Endothelial cell of umbilical vein (primary cell): ENCODE measurements around the gene DYNC1H1.

ENCODE experiments used
- JUN ChIP-seq: IDR thresholded peaks from 2 replicates; pipeline ENCODE4 v1.6.1; 2011; ENCODE audit warnings: borderline replicate concordance, low read depth; ENCODE audit not compliant: insufficient read length, insufficient read depth
- POLR2A ChIP-seq: IDR thresholded peaks from 2 replicates; pipeline ENCODE4 v1.6.1; 2012; ENCODE audit warnings: low read depth, mild to moderate bottlenecking, control low read depth, low read length
- TF ChIP-seq, protein P1 (sequence below), 2 donors: IDR thresholded peaks; 1 replicate in 1 of 2; 2 replicates in 1 of 2; pipeline ENCODE4 v1.5.1; 2011; ENCODE audit warnings: low read length in 2 of 2, mild to moderate bottlenecking in 2 of 2, moderate library complexity in 2 of 2, control low read depth in 1 of 2, inconsistent platforms in 1 of 2, low read depth in 1 of 2; ENCODE audit not compliant: insufficient read depth in 1 of 2; ENCODE audit errors: extremely low read depth in 1 of 2
- TF ChIP-seq, protein P2 (sequence below): IDR thresholded peaks from 2 replicates; pipeline ENCODE4 v1.6.1; 2011; ENCODE audit not compliant: insufficient read depth, insufficient read length

DNA sequence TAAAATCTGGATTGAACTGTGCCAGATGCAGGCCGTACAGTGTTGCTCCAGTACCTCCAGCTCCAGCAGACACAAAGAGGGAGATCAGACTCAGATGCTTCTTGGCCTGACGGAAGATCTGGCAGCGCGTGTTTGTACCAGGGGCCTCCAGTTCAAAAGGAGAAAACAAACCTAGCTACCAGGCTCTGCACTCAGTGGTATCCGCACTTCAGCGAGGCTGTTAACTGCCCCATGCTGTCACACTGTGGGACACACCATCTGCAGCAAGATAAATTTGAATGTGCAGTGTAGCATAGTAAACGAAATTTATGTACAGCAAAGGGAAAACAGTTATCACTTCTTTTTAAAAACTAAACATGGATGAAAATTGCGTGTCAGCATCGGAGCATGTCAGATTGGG lies 5.1 kb downstream of the DYNC1H1 start:
- TF ChIP-seq, protein P1, sequence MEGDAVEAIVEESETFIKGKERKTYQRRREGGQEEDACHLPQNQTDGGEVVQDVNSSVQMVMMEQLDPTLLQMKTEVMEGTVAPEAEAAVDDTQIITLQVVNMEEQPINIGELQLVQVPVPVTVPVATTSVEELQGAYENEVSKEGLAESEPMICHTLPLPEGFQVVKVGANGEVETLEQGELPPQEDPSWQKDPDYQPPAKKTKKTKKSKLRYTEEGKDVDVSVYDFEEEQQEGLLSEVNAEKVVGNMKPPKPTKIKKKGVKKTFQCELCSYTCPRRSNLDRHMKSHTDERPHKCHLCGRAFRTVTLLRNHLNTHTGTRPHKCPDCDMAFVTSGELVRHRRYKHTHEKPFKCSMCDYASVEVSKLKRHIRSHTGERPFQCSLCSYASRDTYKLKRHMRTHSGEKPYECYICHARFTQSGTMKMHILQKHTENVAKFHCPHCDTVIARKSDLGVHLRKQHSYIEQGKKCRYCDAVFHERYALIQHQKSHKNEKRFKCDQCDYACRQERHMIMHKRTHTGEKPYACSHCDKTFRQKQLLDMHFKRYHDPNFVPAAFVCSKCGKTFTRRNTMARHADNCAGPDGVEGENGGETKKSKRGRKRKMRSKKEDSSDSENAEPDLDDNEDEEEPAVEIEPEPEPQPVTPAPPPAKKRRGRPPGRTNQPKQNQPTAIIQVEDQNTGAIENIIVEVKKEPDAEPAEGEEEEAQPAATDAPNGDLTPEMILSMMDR (IDR thresholded peaks at IDR 0.05; ENCODE audit: extremely low read depth in 1 of 2, insufficient read depth in 1 of 2, low read depth in 1 of 2, low read length in 2 of 2): no peak
- no peak for TF ChIP-seq JUN
- TF ChIP-seq, protein P2, sequence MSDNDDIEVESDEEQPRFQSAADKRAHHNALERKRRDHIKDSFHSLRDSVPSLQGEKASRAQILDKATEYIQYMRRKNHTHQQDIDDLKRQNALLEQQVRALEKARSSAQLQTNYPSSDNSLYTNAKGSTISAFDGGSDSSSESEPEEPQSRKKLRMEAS: no peak
- no peak for TF ChIP-seq POLR2A
